ENCODE data around the gene CDH23.
A peak's percentile ranks its signal among the peaks of the same experiment; 100 is the strongest.

The CDH23 gene

GRCh38 chr10:71565284-71566000 is 168.7 kb downstream of the CDH23 start:
- DNase-seq (ENCODE audit: low read depth, low spot score): no peak
- CTCF ChIA-PET: interaction anchor here (2.2 to 10.6 kb wide), 2 partner anchors 16 to 248 kb away, joined by 6 to 243 read pairs; partner anchors contain the start of gene SLC29A3
- POLR2A ChIA-PET: no interaction called here

GRCh38 chr10:71567006-71567405 is 170.3 kb downstream of the CDH23 start:
- DNase-seq (ENCODE audit: low read depth, low spot score): no peak
- CTCF ChIA-PET: interaction anchor here (0.6 to 10.6 kb wide), 5 partner anchors 11 to 249 kb away, joined by 3 to 243 read pairs (median 20); partner anchors contain the start of gene SLC29A3
- TF ChIP-seq, protein P1, sequence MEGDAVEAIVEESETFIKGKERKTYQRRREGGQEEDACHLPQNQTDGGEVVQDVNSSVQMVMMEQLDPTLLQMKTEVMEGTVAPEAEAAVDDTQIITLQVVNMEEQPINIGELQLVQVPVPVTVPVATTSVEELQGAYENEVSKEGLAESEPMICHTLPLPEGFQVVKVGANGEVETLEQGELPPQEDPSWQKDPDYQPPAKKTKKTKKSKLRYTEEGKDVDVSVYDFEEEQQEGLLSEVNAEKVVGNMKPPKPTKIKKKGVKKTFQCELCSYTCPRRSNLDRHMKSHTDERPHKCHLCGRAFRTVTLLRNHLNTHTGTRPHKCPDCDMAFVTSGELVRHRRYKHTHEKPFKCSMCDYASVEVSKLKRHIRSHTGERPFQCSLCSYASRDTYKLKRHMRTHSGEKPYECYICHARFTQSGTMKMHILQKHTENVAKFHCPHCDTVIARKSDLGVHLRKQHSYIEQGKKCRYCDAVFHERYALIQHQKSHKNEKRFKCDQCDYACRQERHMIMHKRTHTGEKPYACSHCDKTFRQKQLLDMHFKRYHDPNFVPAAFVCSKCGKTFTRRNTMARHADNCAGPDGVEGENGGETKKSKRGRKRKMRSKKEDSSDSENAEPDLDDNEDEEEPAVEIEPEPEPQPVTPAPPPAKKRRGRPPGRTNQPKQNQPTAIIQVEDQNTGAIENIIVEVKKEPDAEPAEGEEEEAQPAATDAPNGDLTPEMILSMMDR (IDR thresholded peaks at IDR 0.05; ENCODE audit: insufficient read depth, low read length, missing control alignments): no peak
- POLR2A ChIA-PET: interaction anchor here (0.6 kb wide), 1 partner anchor 258 kb away, joined by 4 read pairs; no protein-coding TSS in a partner anchor
- no peak overlapping the region for H3K4me3 ChIP-seq (ENCODE audit: low read depth, low read length)

More at GRCh38 chr10:71565284-71566000, 168.7 kb downstream of the CDH23 start:
- no peak overlapping the region for H3K4me3 ChIP-seq (ENCODE audit: low read depth, low read length)
- TF ChIP-seq, protein P1 (IDR thresholded peaks at IDR 0.05; ENCODE audit: insufficient read depth, low read length, missing control alignments): no peak

- CTCF ChIA-PET: interaction anchor here (0.6 to 10.6 kb wide), 22 partner anchors 9 to 1060 kb away, joined by 3 to 243 read pairs (median 6); partner anchors contain the start of gene SLC29A3
- no peak overlapping the region for H3K4me3 ChIP-seq (ENCODE audit: low read depth, low read length)
- no peak for DNase-seq (ENCODE audit: low read depth, low spot score)
- POLR2A ChIA-PET: no interaction called here
- TF ChIP-seq, protein P1 (IDR thresholded peaks at IDR 0.05; ENCODE audit: insufficient read depth, low read length, missing control alignments): no peak
These were observed 172.3 kb downstream of the CDH23 start for GRCh38 chr10:71568896-71569492.

GRCh38 chr10:71569775-71570588 is 173.3 kb downstream of the CDH23 start:
- DNase-seq (ENCODE audit: low read depth, low spot score): no peak
- TF ChIP-seq, protein P1 (IDR thresholded peaks at IDR 0.05; ENCODE audit: insufficient read depth, low read length, missing control alignments): peak; percentile 84

GRCh38 chr10:71571460-71572175 is 174.9 kb downstream of the CDH23 start:
- TF ChIP-seq, protein P1 (IDR thresholded peaks at IDR 0.05; ENCODE audit: insufficient read depth, low read length, missing control alignments): no peak
- CTCF ChIA-PET: interaction anchor here (0.8 to 10.6 kb wide), 16 partner anchors 10 to 400 kb away, joined by 3 to 243 read pairs (median 8); partner anchors contain the start of gene SLC29A3
- POLR2A ChIA-PET: no interaction called here
- DNase-seq (ENCODE audit: low read depth, low spot score): no peak
- H3K4me3 ChIP-seq (ENCODE audit: low read depth, low read length): no peak overlapping the region

More at GRCh38 chr10:71569775-71570588, 173.3 kb downstream of the CDH23 start:
- no peak overlapping the region for H3K4me3 ChIP-seq (ENCODE audit: low read depth, low read length)
- ChIA-PET POLR2A (no interaction called here), CTCF (interaction anchor here (0.8 to 10.6 kb wide), 35 partner anchors 8 to 326 kb away, joined by 3 to 243 read pairs (median 5); partner anchors contain the start of gene SLC29A3)
